Measurements from ENCODE around the gene CCSER1. TPM values are rescaled to one million over a fixed set of nuclear protein-coding genes. Genes with fewer than 3 reads are reported as not detected.

CCSER1 gene
- total RNA-seq, 1 experiment from 2014 or later = 0.05 TPM

- H3K27ac ChIP-seq (ENCODE audit: low read length) = no peak overlapping the region
- DNase-seq (ENCODE audit: low read depth, low spot score) (no peak), ATAC-seq (no peak)
- ChIA-PET POLR2A (no interaction called here), CTCF (no interaction called here)
- intact Hi-C loops (cut with micrococcal nuclease; ENCODE audit: unreplicated experiment) = no loop called here
- H3K36me3 ChIP-seq (ENCODE audit: control insufficient read depth, insufficient read depth, low read length) = no peaks in the 10 kb centered on the region
- no peak overlapping the region for H3K4me3 ChIP-seq (ENCODE audit: low read depth in 2 of 2, low read length in 2 of 2)
- in situ Hi-C loops (cut with HindIII; ENCODE audit: low pct_unique_long_range_greater_than_20kb, low sequenced_read_pairs) = no loop called here
- no peak for TF ChIP-seq TCF7L2 (IDR thresholded peaks at IDR 0.05; ENCODE audit: low read depth, low read length)
- no peak for TF ChIP-seq SIN3A (IDR thresholded peaks at IDR 0.05; ENCODE audit: borderline replicate concordance, insufficient read depth, low read depth, low read length)
- H3K4me1 ChIP-seq (ENCODE audit: control insufficient read depth, insufficient read depth, low read length) = no peaks in the 10 kb centered on the region
- H3K9me3 ChIP-seq (ENCODE audit: control insufficient read depth, insufficient read depth, low read depth, low read length) = no peaks in the 10 kb centered on the region
- no TSS peak for BruUV-seq (replicated peaks)
- H3K27me3 ChIP-seq (ENCODE audit: control insufficient read depth, insufficient read depth, low read length) = no peaks in the 10 kb centered on the region
These were observed 1504.1 kb downstream of the CCSER1 start for GRCh38 chr4:91631335-91631734.

GRCh38 chr4:91636083-91636482 lies 1508.9 kb downstream of the CCSER1 start:
- CTCF ChIA-PET = no interaction called here
- no TSS peak for BruUV-seq (replicated peaks)
- no peaks in the 10 kb centered on the region for H3K27me3 ChIP-seq (ENCODE audit: control insufficient read depth, insufficient read depth, low read length)
- intact Hi-C loops (cut with micrococcal nuclease; ENCODE audit: unreplicated experiment) (no loop called here), in situ Hi-C loops (cut with HindIII; ENCODE audit: low pct_unique_long_range_greater_than_20kb, low sequenced_read_pairs) (no loop called here)
- TF ChIP-seq REST (IDR thresholded peaks at IDR 0.05; ENCODE audit: insufficient read depth in 1 of 2, low read depth in 2 of 2, low read length in 1 of 2) (no peak), POLR2AphosphoS5 (IDR thresholded peaks at IDR 0.05; ENCODE audit: low read depth, low read length) (no peak)
- POLR2A ChIA-PET = no interaction called here
- DNase-seq (ENCODE audit: low read depth, low spot score) (no peak), ATAC-seq (no peak)
- no peak overlapping the region for H3K4me3 ChIP-seq (ENCODE audit: low read depth in 2 of 2, low read length in 2 of 2)
- H3K9me3 ChIP-seq (ENCODE audit: control insufficient read depth, insufficient read depth, low read depth, low read length) = no peaks in the 10 kb centered on the region
- no peak overlapping the region for H3K27ac ChIP-seq (ENCODE audit: low read length)
- no peaks in the 10 kb centered on the region for H3K4me1 ChIP-seq (ENCODE audit: control insufficient read depth, insufficient read depth, low read length)
- no peaks in the 10 kb centered on the region for H3K36me3 ChIP-seq (ENCODE audit: control insufficient read depth, insufficient read depth, low read length)

Other genes starting within 250 kb of the CCSER1 start
- not detected for gene MMRN1, start 232.5 kb upstream of the CCSER1 start, total RNA-seq (2021; ENCODE audit: unreplicated experiment)